WI38 (cell line): Measurements from ENCODE around the gene NAIF1.

Source experiments
- H3K4me3 ChIP-seq: 2 replicates; pipeline ENCODE4 v1.5.1; 2011; ENCODE audit warnings: low read depth, mild to moderate bottlenecking, control low read depth, low read length
- CTCF ChIP-seq: IDR thresholded peaks from 2 replicates; pipeline ENCODE4 v1.5.1; 2012; ENCODE audit warnings: low read depth, mild to moderate bottlenecking, control low read depth, low read length

Gene NAIF1

GRCh38 chr9:128067645-128068385, 695 bp upstream of the NAIF1 start, which contains the start of gene SLC25A25:
Gene SLC25A25, plus strand, starts transcription at chr9:128068232. Its CDS starts 88 bp downstream, at chr9:128068320.
- no peak for TF ChIP-seq CTCF
- H3K4me3 ChIP-seq = peak within 1 kb of the TSS; percentile 89

DNA sequence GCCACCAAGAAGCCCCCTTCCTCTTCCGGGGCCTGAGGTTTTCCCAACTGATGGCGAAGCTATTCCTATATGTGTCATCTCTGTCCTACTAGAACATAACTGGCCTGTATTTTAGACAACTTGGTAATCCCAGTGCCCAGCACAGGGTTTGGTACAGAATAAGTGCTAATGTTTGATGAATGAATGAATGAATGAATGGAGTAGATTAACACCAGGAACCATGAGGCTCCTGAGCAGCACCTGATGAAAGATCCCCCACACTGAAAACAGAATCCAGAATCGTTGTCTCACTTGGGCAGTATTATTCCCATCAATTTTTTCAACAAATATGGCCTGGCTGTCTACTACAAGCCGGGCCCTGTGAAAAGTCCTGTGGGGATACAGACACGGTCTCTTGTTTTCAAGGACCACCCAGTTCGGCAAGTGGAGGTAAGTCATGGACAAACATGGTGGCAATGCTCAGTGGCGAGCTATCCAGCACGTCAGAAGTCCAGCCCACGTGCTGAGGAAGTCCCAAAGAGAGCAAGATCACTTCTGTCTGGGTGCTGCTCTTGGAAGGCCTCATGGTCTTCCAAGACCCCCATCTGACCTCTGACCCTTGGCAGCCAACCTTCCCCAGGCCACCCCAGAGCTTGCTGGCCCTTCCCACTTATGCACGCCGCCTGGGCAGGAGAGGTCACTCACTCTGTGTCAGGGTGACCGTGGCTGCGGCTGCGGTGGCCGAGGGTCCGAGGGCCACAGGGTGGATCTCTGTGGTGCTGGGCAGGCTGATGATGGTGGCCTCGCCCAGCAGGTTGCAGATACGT, 1.0 kb downstream of the NAIF1 start:
- H3K4me3 ChIP-seq = peak overlapping the region; percentile 59
- no peak for TF ChIP-seq CTCF

DNA sequence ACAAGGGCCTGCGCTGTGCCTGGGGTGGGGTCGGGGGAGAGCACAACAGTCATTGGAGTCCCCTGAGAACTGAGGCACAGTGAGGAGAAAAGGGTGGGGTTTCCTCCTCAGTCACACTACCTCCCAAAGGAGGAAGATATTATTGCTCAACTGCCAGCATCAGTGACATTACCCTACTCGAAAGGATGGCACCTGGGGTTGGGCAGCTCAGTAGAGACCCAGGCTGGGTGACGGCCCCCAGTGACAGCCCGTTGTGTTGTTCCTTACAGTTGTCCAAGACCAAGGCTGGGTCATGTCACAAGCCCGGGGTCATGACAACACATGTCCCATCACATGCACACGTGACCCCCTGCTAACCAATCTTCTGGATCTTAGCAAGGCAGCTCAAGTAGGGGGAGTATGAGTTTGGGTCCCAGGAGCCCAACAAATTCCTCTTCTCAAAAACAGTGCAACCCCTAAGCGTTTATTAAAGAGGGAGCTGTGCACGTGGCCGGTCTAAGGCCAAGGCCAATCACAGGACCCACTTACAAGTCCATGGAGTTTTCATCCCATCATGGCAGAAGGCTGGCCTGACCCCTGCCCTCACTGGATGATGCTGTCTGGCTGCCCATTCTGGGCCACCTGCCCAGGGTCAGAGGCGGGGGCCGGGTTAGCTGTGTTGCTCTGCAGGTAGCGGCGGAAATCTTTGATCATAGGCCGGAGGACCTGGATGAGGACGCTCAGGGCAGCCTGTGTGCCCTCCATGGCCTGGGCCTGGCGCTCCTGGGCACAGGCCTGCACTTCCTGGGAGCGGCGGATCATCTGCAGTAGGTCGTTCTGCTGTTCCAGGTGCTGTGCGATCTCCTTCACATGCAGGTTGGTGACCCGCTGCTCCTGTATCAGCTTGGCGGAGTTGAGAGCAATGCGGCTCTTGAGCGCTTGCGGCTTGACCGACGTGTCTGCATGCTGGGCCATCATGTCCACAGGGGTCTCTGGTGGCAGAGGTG, 4.0 kb downstream of the NAIF1 start:
- no peak for TF ChIP-seq CTCF
- no peak overlapping the region for H3K4me3 ChIP-seq

DNA sequence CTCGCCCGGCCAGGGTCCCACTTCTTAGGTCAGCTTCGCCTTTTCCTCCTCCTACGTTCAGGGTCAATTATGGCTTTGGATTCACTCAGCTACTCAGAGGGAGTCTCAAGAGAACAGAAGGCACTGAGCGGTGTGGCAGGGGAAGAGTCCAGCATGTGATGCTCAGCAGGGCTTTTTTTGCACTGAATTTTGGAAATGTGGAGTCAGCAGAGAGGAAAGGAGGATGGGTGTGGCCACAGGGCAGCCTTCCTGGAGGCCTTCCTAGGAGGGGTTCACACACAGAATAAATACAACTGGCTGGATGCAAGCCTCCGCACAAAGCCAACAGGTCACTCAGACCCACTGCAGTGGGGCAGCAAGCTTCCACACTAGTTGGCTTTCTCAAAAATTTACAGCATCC, 4.8 kb downstream of the NAIF1 start:
- TF ChIP-seq CTCF = no peak
- no peak overlapping the region for H3K4me3 ChIP-seq

- no peak overlapping the region for H3K4me3 ChIP-seq
- no peak for TF ChIP-seq CTCF
These were observed 5.7 kb downstream of the NAIF1 start for GRCh38 chr9:128061275-128061960.

- H3K4me3 ChIP-seq = no peak overlapping the region
- TF ChIP-seq CTCF = no peak
These were observed 7.6 kb downstream of the NAIF1 start for GRCh38 chr9:128059365-128059983.
